ENCODE results near the gene LYPD1.

- no peak for TF ChIP-seq CTCF (IDR thresholded peaks at IDR 0.05 in 2 of 3, conservative IDR thresholded peaks at IDR 0.05 in 1 of 3; ENCODE audit: borderline replicate concordance in 1 of 3, insufficient read depth in 1 of 3, low read depth in 2 of 3, low read length in 2 of 3)
- no peak for TF ChIP-seq POLR2A (IDR thresholded peaks at IDR 0.05; ENCODE audit: borderline replicate concordance, extremely low read depth, insufficient read depth, insufficient read length)
- no peak for TF ChIP-seq POLR2AphosphoS5 (IDR thresholded peaks at IDR 0.05; ENCODE audit: low read depth, low read length)
- TF ChIP-seq EZH2 (IDR thresholded peaks at IDR 0.05) = no peak
- no peak for TF ChIP-seq ZBTB33 (IDR thresholded peaks at IDR 0.05; ENCODE audit: extremely low read depth, insufficient replicate concordance, low read length)
These were observed 23.4 kb downstream of the LYPD1 start for GRCh38 chr2:132646540-132647108.
